HUES48 (cell line): ENCODE data around the gene ZC3H7B.
A peak's percentile ranks its signal among the peaks of the same experiment; 100 is the strongest.

Source experiments
- H3K27ac ChIP-seq: one replicate; pipeline ENCODE4 v1.7.0; 2013; ENCODE audit warnings: low read depth, low read length, inconsistent platforms
- H3K27me3 ChIP-seq: 2 replicates; pipeline ENCODE4 v1.6.1; 2013; ENCODE audit warnings: mild to moderate bottlenecking, low read length; ENCODE audit not compliant: control insufficient read depth, insufficient read depth
- H3K36me3 ChIP-seq: 2 replicates; pipeline ENCODE4 v1.6.1; 2013; ENCODE audit warnings: low read length; ENCODE audit not compliant: control insufficient read depth, insufficient read depth
- H3K4me1 ChIP-seq: 2 replicates; pipeline ENCODE4 v1.6.1; 2013; ENCODE audit warnings: mild to moderate bottlenecking, low read length; ENCODE audit not compliant: control insufficient read depth, insufficient read depth
- H3K4me3 ChIP-seq: 2 replicates; pipeline ENCODE4 v1.5.1; 2013; ENCODE audit warnings: mild to moderate bottlenecking, low read depth, low read length
- H3K9ac ChIP-seq: 2 replicates; pipeline ENCODE4 v1.6.1; 2013; ENCODE audit warnings: mild to moderate bottlenecking, low read depth, low read length, moderate library complexity
- H3K9me3 ChIP-seq: 2 replicates; pipeline ENCODE4 v1.6.1; 2013; ENCODE audit warnings: low read length; ENCODE audit not compliant: control insufficient read depth, insufficient read depth

Gene ZC3H7B

DNA sequence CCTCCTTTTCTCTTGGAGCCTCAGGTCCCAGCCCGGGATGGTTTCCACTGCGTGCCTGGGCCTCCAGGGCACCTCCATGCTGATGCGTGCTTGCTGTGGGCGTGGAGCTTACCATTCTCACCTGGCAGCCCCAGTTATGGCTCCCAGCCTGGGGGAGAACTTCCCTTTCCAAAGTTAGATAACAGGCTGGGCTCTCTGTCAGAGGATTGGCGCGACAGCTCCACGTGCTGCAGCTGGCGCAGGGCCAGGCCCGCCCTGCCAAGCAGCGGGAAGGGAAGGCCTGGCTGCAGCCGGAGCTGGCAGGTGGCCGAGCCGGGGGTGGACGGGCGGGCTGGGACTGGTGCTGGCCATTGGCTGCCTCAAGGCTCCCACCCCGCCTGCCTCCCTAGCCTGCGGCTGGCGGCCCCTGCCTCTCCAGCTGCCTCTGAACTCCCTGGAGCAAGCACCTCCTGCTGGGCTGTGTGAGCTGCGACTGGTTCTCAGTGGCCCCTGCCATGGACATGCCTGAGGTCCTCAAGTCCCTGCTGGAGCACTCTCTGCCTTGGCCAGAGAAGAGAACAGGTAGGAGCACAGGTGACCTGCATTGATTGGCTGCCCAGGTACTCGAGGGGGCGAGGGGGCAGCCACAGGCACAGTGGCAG lies 65.8 kb downstream of the ZC3H7B start:
- peaks cover 10% of the 10 kb centered on the region; the same call in 1 of the 2 replicates for H3K4me1 ChIP-seq

DNA sequence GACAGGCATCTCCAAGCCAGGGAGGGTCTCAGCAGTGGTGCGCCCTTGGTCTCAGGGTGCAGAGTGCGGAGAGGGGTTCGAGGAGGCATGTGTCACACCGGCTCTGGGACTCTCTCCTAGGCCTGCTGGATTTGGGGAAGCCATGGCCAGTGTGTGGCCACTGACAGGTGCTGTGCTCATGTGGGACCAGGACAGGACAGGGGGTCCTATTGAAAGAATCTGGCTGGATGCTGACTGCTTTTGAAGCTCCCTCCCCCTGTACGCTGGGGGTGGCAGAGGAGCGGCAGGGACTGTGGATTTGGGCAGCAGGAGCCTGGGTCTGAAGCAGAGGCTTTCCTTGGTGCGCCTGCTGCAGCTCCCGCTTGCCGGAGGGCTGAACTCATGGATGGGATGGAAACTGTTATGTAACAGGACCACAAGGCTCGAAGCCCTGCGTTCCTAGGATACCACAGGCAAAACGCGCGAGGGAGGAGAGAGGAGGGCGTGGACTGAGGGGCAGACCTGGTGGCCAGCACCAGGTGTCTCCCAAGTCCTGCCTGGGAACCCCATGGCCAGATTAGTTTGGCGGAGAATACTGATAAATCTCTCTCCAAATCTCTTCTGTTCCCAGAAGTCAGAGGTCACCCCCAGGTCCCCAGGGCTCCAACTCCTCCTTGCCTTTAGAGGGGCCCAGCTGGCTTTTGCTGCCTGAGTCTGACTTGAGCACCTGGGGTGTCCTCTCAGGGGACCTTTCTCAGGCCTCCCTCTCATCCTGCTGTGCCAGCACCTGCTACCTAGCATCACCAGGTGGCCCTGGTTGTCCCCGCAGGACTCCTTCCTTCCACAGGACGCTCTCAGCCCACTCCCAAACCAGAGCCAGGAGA lies 66.6 kb downstream of the ZC3H7B start:
- Histone ChIP-seq H3K9ac (no peak overlapping the region), H3K4me3 (no peak overlapping the region), H3K27ac (no peak overlapping the region)

More for the DNA sequence above, 65.8 kb downstream of the ZC3H7B start:
- Histone ChIP-seq H3K9ac (no peak overlapping the region), H3K9me3 (no peaks in the 10 kb centered on the region), H3K4me3 (no peak overlapping the region), H3K36me3 (no peaks in the 10 kb centered on the region), H3K27ac (no peak overlapping the region), H3K27me3 (no peaks in the 10 kb centered on the region)

DNA sequence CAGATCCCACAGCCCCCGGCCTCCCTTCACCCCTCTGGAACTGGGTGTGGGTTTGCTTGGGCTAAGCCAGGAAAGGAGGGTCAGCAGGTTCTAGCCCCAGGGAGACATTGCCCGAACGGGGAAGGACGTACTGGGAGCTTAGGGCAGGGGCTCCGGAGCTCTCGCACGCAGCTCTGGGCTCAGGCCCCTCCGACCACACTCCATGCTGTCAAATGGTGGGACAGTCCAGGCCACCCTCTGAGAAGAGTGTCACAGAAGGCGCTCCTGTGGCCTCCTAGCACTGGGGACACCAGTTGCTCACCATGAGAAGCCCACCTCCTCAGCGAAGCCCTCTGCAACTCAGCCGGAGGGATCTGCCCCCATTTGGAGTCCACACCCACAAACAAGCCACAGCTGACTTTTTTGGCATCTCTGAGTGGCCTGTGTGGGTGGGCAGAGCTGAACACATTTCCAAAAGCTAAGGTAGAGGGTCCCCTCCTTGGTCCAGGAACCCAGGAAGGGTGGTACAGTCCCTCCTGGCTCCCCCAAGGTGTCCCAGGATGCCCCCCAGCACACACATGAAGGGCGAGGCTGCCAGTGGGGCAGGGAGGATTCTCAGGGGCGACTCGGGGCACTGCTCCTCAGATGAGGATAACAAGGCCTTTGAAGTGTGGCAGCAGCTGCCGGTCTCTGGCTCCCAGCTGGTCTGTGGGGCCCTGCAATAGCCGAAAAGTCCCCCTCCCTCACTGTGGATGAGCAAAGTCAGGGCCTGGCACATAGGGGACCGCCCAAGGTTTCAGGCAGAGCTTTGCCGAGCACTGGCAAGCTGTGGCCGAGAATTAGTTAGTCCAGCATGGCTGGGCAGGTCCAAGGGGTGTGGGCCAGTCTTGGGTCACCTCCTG lies 67.5 kb downstream of the ZC3H7B start:
- Histone ChIP-seq H3K4me3 (no peak overlapping the region), H3K27me3 (no peaks in the 10 kb centered on the region), H3K27ac (no peak overlapping the region), H3K9me3 (no peaks in the 10 kb centered on the region), H3K4me1 (peaks cover 10% of the 10 kb centered on the region; the same call in 1 of the 2 replicates), H3K9ac (no peak overlapping the region), H3K36me3 (no peaks in the 10 kb centered on the region)

More for the DNA sequence above, 66.6 kb downstream of the ZC3H7B start:
- peaks cover 10% of the 10 kb centered on the region; the same call in 1 of the 2 replicates for H3K4me1 ChIP-seq
- no peaks in the 10 kb centered on the region for H3K36me3 ChIP-seq
- no peaks in the 10 kb centered on the region for H3K27me3 ChIP-seq
- H3K9me3 ChIP-seq, result no peaks in the 10 kb centered on the region

GRCh38 chr22:41369424-41369745 lies 68.1 kb downstream of the ZC3H7B start:
- Histone ChIP-seq H3K4me3 (no peak overlapping the region), H3K9me3 (no peaks in the 10 kb centered on the region), H3K27me3 (no peaks in the 10 kb centered on the region), H3K36me3 (no peaks in the 10 kb centered on the region), H3K27ac (no peak overlapping the region), H3K4me1 (peaks cover 10% of the 10 kb centered on the region; the same call in 1 of the 2 replicates), H3K9ac (no peak overlapping the region)

DNA sequence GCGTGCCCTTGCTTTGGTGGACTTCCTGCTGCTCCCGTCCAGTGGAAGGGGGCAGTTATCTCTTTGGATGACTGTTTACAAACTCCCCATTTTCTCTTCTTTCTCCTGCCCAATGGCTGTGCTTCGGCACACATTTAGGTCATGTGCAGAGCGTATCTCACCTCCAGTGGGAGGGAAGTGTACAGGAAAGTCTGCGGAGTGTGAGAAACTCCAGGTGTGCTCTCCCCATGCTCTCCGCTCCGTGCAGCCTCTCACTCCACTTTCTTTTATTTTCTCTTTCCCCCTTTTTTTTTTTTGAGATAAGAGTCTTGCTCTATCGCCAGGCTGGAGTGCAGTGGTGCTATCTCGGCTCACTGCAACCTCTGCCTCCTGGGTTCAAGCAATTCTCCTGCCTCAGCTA lies 68.5 kb downstream of the ZC3H7B start:
- Histone ChIP-seq H3K9me3 (no peaks in the 10 kb centered on the region), H3K4me1 (peaks cover 10% of the 10 kb centered on the region; the same call in 1 of the 2 replicates), H3K36me3 (no peaks in the 10 kb centered on the region), H3K4me3 (no peak overlapping the region), H3K27ac (no peak overlapping the region), H3K9ac (no peak overlapping the region), H3K27me3 (no peaks in the 10 kb centered on the region)

- Histone ChIP-seq H3K9ac (no peak overlapping the region), H3K4me3 (no peak overlapping the region), H3K27ac (no peak overlapping the region), H3K27me3 (no peaks in the 10 kb centered on the region), H3K9me3 (no peaks in the 10 kb centered on the region), H3K36me3 (no peaks in the 10 kb centered on the region), H3K4me1 (peaks cover 12% of the 10 kb centered on the region)
Measured at GRCh38 chr22:41377846-41378245, 76.5 kb downstream of the ZC3H7B start.

DNA sequence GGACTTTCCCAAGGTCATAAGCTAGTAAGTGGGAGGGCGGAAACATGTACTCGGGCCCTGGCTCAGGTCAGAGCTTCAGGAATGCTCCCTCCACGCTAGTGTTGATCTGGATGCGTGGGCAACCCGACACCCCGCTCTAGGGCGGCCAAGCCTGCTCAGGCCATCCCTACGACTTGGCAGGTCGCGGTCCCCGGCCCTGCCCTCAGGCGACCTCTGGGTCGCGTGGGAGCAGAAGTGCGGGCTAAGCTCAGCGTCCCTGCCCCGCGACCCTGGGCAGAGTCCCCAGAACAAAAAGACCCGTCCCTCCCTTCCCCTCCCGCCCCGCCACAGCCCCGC lies 79.6 kb downstream of the ZC3H7B start:
- peak overlapping the region; percentile 91 for H3K27ac ChIP-seq
- no peaks in the 10 kb centered on the region for H3K36me3 ChIP-seq
- H3K4me1 ChIP-seq, result peaks cover 18% of the 10 kb centered on the region
- H3K4me3 ChIP-seq, result peak overlapping the region; percentile 73
- H3K9ac ChIP-seq, result peak overlapping the region; percentile 87
- no peaks in the 10 kb centered on the region for H3K9me3 ChIP-seq
- H3K27me3 ChIP-seq, result no peaks in the 10 kb centered on the region

GRCh38 chr22:41381329-41382097 lies 80.2 kb downstream of the ZC3H7B start, which contains the start of gene TEF:
Gene TEF (plus strand): TSS chr22:41381942. CDS start chr22:41382045, 103 bp downstream.
- peaks cover 18% of the 10 kb centered on the region for H3K4me1 ChIP-seq
- H3K4me3 ChIP-seq, result peak within 1 kb of the TSS; percentile 78
- peak within 1 kb of the TSS; percentile 87 for H3K9ac ChIP-seq
- no peaks in the 10 kb centered on the region for H3K9me3 ChIP-seq
- H3K27me3 ChIP-seq, result no peaks in the 10 kb centered on the region
- no peaks in the 10 kb centered on the region for H3K36me3 ChIP-seq
- H3K27ac ChIP-seq, result peak within 1 kb of the TSS; percentile 91

DNA sequence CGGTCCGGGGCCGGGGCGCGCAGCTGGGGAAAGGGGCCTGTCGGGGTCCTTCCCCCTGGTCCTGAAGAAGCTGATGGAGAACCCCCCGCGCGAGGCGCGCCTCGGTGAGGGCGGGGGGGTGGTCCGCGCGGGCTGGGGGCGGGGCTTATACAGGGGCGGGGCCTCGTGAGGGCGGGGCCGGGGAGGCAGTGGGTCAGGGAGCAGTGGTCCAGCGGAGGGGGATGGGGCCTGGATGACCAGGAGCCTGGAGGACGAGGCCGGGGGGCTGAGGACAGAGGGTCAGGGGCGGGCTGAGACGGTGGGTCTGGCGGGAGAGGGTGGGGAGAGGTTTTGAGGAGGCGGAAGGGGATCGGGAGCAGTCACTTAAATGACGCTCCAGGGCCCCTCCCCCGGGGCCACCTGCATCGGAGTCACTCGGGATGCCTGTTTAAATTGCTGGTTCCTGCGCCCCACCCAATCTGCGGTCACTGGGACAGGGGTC lies 80.8 kb downstream of the ZC3H7B start:
- Histone ChIP-seq H3K36me3 (no peaks in the 10 kb centered on the region), H3K4me3 (peak overlapping the region; percentile 78), H3K27me3 (no peaks in the 10 kb centered on the region), H3K27ac (peak overlapping the region; percentile 91), H3K9me3 (no peaks in the 10 kb centered on the region), H3K9ac (no peak overlapping the region), H3K4me1 (peaks cover 18% of the 10 kb centered on the region)

DNA sequence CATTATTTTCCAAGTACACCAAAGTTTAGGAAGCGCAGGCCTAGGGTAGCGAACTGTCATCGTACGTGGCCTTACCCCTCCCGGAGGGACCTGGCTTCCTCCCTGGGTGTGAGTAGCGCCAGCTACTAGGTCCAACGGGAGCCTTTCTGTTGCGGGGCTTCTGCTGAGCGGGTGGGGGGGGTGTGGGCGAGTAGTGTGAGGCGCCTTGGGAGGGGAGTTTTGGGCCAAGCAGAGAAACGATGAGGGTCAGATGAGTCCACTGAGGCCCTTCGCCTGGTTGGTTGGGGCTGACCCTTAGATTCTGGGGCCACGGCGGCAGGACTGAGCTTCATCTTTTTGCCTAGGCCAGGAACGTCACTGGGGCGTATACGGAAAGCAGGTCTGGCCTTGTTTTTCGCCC lies 81.3 kb downstream of the ZC3H7B start:
- Histone ChIP-seq H3K9ac (no peak overlapping the region), H3K4me3 (peak overlapping the region; percentile 78), H3K36me3 (peaks cover 2% of the 10 kb centered on the region; the same call in 1 of the 2 replicates), H3K27ac (no peak overlapping the region), H3K9me3 (no peaks in the 10 kb centered on the region), H3K27me3 (no peaks in the 10 kb centered on the region), H3K4me1 (peaks cover 18% of the 10 kb centered on the region)
